IPS-11a (cell line): ENCODE measurements around the gene KBTBD12.

Source experiments
- H3K4me3 ChIP-seq: one replicate; pipeline ENCODE4 v1.5.1; 2013; ENCODE audit warnings: low read depth, low read length, control low read depth

The KBTBD12 gene

DNA sequence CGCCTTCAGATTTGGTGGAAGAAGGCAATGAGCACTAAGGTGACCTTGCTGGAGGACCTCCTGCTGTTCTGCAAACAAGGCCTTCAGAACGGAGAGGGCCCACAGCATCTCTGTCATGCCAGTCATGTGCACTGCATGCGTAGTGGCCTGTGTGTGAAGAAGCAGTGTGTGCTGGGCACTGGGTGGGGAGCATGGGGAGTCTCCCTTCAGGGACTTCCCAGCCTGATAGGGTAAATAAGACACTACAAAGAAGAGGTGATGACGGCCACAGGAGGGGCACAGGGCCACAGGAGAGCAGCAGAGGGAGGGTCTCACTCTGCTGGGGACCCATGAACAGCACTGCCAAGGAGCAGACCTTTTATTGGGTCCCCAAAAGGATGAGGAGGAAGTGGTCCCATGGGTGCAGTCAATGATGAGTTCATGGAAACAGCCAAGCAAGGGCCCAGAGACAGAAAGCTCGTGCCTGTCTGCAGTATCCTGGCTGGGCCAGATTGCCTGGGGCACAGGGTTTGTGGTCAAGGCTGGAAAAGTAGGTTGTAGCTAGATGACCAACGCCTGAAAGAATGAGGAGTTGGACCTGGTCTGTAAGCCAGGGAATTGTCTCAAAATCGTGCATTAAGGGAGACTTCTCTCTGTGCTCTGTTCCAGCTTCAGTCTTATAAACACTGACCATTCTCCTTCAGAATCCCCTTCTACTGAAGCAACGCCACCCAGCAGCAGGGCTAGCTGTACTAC, 69.4 kb downstream of the KBTBD12 start:
- no peak overlapping the region for H3K4me3 ChIP-seq

- H3K4me3 ChIP-seq = no peak overlapping the region
Measured at GRCh38 chr3:127985216-127985615, 70.2 kb downstream of the KBTBD12 start.

- no peak overlapping the region for H3K4me3 ChIP-seq
Measured at GRCh38 chr3:127985655-127986225, 70.7 kb downstream of the KBTBD12 start.

DNA sequence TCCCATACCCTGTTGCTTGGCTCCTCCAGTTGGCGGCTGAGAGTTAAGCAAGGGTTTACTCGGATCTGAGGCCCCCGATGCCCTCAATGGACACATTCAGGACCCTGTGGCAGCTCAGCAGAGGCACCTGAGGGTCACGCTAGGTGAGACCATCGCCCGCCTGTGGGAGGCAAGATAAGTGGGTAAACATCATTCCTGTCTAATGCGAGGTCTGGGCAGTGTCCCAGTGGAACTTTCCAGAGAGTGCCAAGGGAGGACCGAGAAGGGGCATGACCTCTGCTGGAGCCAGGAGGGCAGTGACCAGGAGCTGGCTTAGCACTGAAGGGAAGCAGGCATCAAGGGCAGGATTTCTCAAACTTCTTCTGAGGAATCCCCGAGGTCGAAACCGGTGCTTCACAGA, 71.8 kb downstream of the KBTBD12 start:
- no peak overlapping the region for H3K4me3 ChIP-seq

- H3K4me3 ChIP-seq = no peak overlapping the region
Measured at GRCh38 chr3:127987309-127987995, 72.4 kb downstream of the KBTBD12 start.

GRCh38 chr3:127988770-127989557, 73.9 kb downstream of the KBTBD12 start:
- H3K4me3 ChIP-seq = no peak overlapping the region

- no peak overlapping the region for H3K4me3 ChIP-seq
Measured at GRCh38 chr3:127990051-127990450, 75.0 kb downstream of the KBTBD12 start.

- H3K4me3 ChIP-seq = no peak overlapping the region
Measured at GRCh38 chr3:127990461-127990860, 75.4 kb downstream of the KBTBD12 start.

DNA sequence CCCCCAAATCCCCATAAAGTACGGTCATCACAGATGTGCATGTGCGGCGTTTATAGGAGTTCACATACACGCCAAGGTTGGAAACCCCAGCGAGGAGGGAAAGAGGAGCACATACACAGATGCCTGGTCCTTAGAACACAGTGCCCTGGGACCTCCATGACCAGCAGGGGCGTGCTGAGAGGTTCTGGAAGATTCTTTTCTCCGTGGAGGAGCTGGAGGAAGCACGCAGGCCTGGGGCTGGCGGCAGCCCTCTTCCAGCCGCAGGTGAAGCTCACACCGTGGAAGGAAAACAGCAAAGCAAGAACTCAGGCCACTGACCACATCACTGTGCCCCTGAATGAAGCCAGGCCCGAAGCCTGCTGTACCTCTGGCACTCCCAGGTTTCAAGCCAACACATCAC, 76.2 kb downstream of the KBTBD12 start:
- H3K4me3 ChIP-seq = no peak overlapping the region

- H3K4me3 ChIP-seq = no peak overlapping the region
Measured at GRCh38 chr3:127991681-127992080, 76.6 kb downstream of the KBTBD12 start.

- H3K4me3 ChIP-seq = no peak overlapping the region
Measured at GRCh38 chr3:127992127-127992526, 77.1 kb downstream of the KBTBD12 start.

- H3K4me3 ChIP-seq = no peak overlapping the region
Measured at GRCh38 chr3:127994011-127994410, 79.0 kb downstream of the KBTBD12 start.

GRCh38 chr3:127997016-127997415, 82.0 kb downstream of the KBTBD12 start:
- H3K4me3 ChIP-seq = no peak overlapping the region

DNA sequence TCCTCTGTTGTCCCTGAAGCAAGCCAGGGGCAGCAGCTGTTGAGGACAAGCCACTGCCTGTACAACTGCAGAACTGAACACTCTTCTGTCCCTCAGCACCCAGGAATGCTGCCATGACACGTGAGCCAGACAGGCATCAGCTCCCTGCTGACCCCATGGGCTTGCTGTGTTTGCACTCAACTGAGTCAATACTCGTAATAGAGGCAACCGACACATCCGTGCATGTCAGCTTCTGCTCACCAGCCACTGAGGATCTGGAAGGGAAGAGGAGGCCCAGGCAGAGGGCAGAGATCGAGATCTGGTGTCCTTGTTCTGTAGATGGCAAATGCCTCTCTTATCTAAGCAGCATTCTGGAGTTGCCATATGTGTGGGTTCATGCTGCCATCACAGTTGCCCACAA, 82.9 kb downstream of the KBTBD12 start:
- H3K4me3 ChIP-seq = no peak overlapping the region

DNA sequence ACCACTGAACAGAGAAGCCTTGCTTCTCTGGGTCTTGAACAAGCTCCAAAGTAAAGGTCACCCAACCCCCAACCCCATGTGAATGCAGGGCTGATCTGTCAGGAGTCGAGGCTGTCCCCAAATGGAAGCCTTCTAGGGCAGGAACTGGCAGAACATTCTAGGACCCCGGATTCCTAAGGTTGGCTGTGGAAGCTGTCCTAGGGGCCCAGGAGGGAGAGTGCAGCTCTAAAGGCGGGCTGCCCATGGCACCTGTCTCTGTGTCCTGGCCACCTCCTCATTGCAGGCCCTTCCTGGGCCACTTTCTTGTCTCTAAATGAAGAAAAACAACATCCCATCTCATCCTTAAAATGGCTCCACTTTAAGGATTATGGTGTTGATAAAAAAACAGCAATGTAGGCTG, 83.6 kb downstream of the KBTBD12 start:
- no peak overlapping the region for H3K4me3 ChIP-seq

- no peak overlapping the region for H3K4me3 ChIP-seq
Measured at GRCh38 chr3:127999509-128000106, 84.6 kb downstream of the KBTBD12 start.

- no peak overlapping the region for H3K4me3 ChIP-seq
Measured at GRCh38 chr3:128001576-128001975, 86.5 kb downstream of the KBTBD12 start.

DNA sequence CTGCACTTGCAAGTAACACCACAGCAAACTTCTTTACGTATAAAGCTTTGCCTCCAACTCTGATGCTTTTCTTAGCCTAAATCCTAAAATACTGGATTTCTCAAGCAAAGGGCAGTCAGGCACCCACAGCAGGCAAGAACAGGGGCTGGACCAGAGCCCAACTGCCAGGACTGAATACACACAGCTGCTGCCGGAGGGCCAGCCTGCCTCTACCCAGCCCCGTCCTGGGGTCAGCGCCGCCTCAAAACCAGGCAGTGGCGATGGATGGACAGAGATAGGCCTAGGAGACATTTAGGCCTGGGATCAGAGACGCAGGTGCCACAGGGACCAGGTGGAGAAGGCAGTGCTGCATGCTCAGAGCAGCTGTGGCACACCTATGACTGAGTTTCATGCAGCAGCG, 89.6 kb downstream of the KBTBD12 start:
- H3K4me3 ChIP-seq = no peak overlapping the region

- H3K4me3 ChIP-seq = no peak overlapping the region
Measured at GRCh38 chr3:128006061-128007032, 91.3 kb downstream of the KBTBD12 start.

GRCh38 chr3:128007033-128007424, 92.0 kb downstream of the KBTBD12 start:
- H3K4me3 ChIP-seq = no peak overlapping the region
